Ishikawa (cell line): ENCODE results near the gene MYBL2.

Experiments
- CEBPB ChIP-seq: IDR thresholded peaks from 2 replicates; pipeline ENCODE4 v1.6.1; 2012
- CREB1 ChIP-seq: IDR thresholded peaks from 2 replicates; pipeline ENCODE4 v1.6.1; 2012; ENCODE audit warnings: low read depth
- EGR1 ChIP-seq: IDR thresholded peaks from 2 replicates; pipeline ENCODE4 v1.6.1; 2012
- EP300 ChIP-seq: IDR thresholded peaks from 2 replicates; pipeline ENCODE4 v1.6.1; 2012; ENCODE audit warnings: borderline replicate concordance
- FOXM1 ChIP-seq: IDR thresholded peaks from 2 replicates; pipeline ENCODE4 v1.6.1; 2012; ENCODE audit warnings: low read depth, borderline replicate concordance
- NFIC ChIP-seq: IDR thresholded peaks from 2 replicates; pipeline ENCODE4 v1.6.1; 2012
- RAD21 ChIP-seq: IDR thresholded peaks from 2 replicates; pipeline ENCODE4 v1.6.1; 2012; ENCODE audit warnings: low read depth
- TAF1 ChIP-seq: IDR thresholded peaks from 2 replicates; pipeline ENCODE4 v1.6.1; 2012; ENCODE audit warnings: low read depth, mild to moderate bottlenecking
- TCF12 ChIP-seq: IDR thresholded peaks from 2 replicates; pipeline ENCODE4 v1.6.1; 2012; ENCODE audit warnings: low read depth
- TEAD4 ChIP-seq: IDR thresholded peaks from 2 replicates; pipeline ENCODE4 v1.6.1; 2012
- YY1 ChIP-seq: IDR thresholded peaks from 2 replicates; pipeline ENCODE4 v1.6.1; 2012; ENCODE audit warnings: low read depth
- ZBTB7A ChIP-seq: IDR thresholded peaks from 2 replicates; pipeline ENCODE4 v1.6.1; 2012; ENCODE audit warnings: low read depth
- TF ChIP-seq, protein P1 (sequence below): IDR thresholded peaks from 2 replicates; pipeline ENCODE4 v1.6.1; 2012
- TF ChIP-seq, protein P2 (sequence below): IDR thresholded peaks from 2 replicates; pipeline ENCODE4 v1.6.1; 2012
- TF ChIP-seq, protein P3 (sequence below): IDR thresholded peaks from 2 replicates; pipeline ENCODE4 v1.6.1; 2012; ENCODE audit warnings: low read depth, mild to moderate bottlenecking

The MYBL2 gene

DNA sequence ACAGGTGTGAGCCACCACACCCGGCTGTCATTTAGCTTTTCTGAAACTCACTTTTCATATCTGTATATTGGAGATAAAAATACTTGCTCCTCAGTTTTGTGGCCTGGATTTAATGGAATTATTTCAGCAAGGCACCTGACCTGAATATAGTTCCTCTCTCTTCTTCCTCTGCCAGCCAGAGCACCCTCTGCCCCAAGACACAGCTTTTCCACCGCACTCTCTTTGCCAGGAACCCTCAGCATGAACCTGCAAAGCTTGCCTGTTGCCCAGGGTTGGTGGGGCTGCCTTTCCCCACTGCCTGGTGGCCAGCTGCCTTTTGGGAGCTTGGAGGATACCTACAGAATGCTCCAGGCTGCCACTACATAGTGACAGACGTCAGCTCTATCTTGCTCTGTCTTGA, 56.8 kb downstream of the MYBL2 start:
- no peak for TF ChIP-seq NFIC

DNA sequence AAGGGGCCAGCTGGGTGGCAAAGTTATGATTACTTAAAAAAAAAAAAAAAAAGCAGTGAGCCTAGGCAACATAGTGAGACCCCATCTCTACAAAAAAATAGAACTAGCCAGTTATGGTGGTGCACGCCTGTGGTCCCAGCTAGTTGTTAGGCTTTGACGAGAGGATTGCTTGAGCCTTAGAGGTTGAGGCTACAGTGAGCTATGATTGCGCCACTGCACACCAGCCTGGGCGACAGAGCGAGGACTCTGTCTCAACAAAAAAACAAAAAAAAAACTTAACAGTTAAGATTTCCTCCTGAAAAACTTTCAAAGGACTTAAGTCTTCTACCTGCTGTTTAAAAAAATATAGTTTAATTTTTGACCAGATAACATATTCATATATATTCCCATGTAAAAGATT, 57.5 kb downstream of the MYBL2 start:
- TF ChIP-seq, protein P1, sequence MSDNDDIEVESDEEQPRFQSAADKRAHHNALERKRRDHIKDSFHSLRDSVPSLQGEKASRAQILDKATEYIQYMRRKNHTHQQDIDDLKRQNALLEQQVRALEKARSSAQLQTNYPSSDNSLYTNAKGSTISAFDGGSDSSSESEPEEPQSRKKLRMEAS = no peak
- TF ChIP-seq FOXM1 (no peak), ZBTB7A (no peak), EP300 (no peak), CEBPB (no peak), TAF1 (no peak), TEAD4 (no peak), TCF12 (no peak), CREB1 (no peak), YY1 (no peak)

DNA sequence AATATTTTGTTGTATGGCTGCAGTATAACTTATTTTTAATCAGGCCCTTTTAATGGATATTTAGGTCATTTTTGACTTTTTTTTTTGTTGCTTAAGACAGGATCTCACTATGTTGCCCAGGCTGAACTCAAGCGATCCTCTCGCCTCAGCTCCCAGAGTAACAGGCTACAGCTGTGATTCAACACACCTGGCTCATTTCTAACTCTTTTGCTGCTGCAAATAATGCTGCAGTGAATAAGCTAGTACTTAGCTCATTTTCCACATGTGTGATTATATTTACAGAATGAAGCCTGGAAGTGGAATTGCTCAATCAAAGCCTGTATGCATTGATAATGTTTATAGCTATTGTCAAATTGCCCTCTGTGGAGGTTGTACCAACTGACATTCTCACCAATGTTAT, 58.8 kb downstream of the MYBL2 start:
- TF ChIP-seq CREB1 (no peak), CEBPB (no peak), NFIC (no peak), FOXM1 (no peak), EGR1 (no peak), ZBTB7A (no peak), TEAD4 (no peak), EP300 (no peak), TCF12 (no peak), YY1 (no peak), TAF1 (no peak), RAD21 (no peak)
- TF ChIP-seq, protein P2, sequence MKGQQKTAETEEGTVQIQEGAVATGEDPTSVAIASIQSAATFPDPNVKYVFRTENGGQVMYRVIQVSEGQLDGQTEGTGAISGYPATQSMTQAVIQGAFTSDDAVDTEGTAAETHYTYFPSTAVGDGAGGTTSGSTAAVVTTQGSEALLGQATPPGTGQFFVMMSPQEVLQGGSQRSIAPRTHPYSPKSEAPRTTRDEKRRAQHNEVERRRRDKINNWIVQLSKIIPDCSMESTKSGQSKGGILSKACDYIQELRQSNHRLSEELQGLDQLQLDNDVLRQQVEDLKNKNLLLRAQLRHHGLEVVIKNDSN = no peak
- TF ChIP-seq, protein P1 = no peak
- TF ChIP-seq, protein P3, sequence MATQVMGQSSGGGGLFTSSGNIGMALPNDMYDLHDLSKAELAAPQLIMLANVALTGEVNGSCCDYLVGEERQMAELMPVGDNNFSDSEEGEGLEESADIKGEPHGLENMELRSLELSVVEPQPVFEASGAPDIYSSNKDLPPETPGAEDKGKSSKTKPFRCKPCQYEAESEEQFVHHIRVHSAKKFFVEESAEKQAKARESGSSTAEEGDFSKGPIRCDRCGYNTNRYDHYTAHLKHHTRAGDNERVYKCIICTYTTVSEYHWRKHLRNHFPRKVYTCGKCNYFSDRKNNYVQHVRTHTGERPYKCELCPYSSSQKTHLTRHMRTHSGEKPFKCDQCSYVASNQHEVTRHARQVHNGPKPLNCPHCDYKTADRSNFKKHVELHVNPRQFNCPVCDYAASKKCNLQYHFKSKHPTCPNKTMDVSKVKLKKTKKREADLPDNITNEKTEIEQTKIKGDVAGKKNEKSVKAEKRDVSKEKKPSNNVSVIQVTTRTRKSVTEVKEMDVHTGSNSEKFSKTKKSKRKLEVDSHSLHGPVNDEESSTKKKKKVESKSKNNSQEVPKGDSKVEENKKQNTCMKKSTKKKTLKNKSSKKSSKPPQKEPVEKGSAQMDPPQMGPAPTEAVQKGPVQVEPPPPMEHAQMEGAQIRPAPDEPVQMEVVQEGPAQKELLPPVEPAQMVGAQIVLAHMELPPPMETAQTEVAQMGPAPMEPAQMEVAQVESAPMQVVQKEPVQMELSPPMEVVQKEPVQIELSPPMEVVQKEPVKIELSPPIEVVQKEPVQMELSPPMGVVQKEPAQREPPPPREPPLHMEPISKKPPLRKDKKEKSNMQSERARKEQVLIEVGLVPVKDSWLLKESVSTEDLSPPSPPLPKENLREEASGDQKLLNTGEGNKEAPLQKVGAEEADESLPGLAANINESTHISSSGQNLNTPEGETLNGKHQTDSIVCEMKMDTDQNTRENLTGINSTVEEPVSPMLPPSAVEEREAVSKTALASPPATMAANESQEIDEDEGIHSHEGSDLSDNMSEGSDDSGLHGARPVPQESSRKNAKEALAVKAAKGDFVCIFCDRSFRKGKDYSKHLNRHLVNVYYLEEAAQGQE = no peak

DNA sequence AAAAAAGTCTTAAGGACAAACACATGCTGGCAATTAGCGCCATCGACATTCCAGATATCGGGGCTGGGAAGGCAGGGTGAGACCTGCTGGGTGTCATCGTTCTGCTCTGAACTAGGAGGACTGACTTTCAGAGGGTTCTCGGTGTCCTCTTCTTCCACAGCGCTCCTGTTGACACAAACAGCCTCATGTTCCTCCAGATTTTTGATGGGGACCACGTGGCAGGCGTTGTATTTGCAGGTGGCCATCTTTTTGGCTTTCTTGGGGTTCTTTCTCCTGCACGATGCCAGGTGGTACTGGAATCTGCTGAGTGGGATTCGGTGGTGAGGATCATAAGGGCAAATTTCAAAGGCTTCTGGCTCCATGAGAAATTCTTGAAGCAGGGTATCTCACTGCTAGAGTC, 59.4 kb downstream of the MYBL2 start:
- TF ChIP-seq EP300 (no peak), FOXM1 (no peak), RAD21 (no peak)
- TF ChIP-seq, protein P1 = no peak
- TF ChIP-seq, protein P2 = no peak

DNA sequence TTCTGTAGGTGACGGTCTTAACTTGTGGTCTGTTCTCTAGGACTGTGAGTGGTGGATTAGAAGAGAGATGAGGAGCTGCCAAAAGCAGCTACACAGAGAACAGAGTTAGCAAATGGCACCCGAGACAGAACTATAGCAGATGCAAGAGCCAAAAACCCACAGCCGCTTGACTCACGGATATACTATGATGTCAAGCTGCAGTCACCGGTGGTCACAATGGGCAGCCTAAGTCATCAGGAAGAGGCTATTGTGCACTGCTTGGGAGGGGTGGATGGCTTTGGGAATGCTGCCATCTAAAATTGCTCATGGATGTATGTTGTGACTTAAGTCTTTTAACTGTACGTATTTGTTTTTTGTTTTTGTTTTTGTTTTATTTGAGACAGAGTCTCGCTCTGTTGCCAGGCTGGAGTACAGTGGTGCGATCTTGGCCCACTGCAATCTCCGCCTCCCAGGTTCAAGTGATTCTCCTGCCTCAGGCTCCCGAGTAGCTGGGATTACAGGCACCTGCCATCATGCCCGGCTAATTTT, 60.0 kb downstream of the MYBL2 start, which contains the start of gene GTSF1L:
GTSF1L (minus strand) TSS at position 192 of the 528 bp plus-strand sequence. CDS start 308 bp downstream, outside the sequence.
- TF ChIP-seq, protein P3 = no peak
- no peak for TF ChIP-seq TCF12
- TF ChIP-seq CEBPB = no peak
- TF ChIP-seq EP300 = no peak
- no peak for TF ChIP-seq CREB1
- TF ChIP-seq RAD21 = no peak
- TF ChIP-seq TEAD4 = no peak
- no peak for TF ChIP-seq ZBTB7A
- no peak for TF ChIP-seq EGR1
- no peak for TF ChIP-seq FOXM1

GRCh38 chr20:43727980-43728590, 61.2 kb downstream of the MYBL2 start:
- TF ChIP-seq TEAD4 (no peak), EGR1 (no peak), ZBTB7A (no peak), FOXM1 (no peak), CREB1 (no peak), YY1 (no peak), TCF12 (no peak), EP300 (no peak), CEBPB (no peak), NFIC (no peak), TAF1 (no peak)
- TF ChIP-seq, protein P1 = no peak
- TF ChIP-seq, protein P3 = no peak
- TF ChIP-seq, protein P2 = no peak
